Measurements from ENCODE around the gene FOXP1. TPM values are rescaled to one million over a fixed set of nuclear protein-coding genes. Genes with fewer than 3 reads are reported as not detected.

The FOXP1 gene
- total and polyA plus RNA-seq, 2 of the 13 experiments (the other 11 are each of a cell fraction or from before 2014, with no cell fraction given), result 40.4 to 59.0 TPM

DNA sequence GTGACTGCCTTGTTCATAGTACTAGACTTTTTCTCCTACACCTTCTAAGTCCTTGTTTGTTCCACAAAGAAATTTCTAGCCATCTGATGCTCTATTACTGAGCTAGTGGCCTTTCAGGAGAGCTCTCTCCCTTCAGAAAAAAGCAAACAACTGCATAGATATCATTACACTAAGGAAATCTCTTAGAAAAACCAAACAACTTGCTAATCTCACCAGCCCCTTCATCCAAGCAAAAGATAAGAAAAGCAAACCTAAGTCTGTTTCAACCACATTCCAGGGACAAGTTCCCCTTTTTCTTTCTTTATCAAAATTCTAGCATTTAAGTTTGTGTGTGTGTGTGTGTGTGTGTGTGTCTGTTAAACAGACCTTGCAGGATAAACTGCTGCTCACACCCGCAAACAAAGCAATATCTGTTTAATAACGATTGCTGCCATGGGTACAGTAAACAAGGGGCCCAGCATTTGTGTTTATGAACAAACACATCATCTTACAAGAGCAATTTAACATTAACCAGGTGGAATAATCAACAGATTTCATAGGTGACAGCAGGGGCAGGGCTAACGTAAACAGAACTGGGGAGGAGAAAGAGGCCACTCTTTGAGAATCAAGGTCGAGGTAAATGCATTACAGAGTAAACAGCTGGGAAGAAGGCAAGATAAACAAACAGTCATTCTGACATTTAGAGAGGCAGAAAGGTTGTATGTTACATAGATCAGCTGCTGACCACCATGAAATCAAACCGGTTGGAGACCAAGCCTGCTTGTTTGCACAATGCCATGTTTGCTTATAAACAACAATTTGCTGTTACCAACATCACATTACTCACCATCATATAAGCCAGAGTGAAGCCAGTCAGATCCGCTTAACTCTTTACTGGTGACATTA lies 375.1 kb downstream of the FOXP1 start (continued):
- TF ChIP-seq, protein P1, sequence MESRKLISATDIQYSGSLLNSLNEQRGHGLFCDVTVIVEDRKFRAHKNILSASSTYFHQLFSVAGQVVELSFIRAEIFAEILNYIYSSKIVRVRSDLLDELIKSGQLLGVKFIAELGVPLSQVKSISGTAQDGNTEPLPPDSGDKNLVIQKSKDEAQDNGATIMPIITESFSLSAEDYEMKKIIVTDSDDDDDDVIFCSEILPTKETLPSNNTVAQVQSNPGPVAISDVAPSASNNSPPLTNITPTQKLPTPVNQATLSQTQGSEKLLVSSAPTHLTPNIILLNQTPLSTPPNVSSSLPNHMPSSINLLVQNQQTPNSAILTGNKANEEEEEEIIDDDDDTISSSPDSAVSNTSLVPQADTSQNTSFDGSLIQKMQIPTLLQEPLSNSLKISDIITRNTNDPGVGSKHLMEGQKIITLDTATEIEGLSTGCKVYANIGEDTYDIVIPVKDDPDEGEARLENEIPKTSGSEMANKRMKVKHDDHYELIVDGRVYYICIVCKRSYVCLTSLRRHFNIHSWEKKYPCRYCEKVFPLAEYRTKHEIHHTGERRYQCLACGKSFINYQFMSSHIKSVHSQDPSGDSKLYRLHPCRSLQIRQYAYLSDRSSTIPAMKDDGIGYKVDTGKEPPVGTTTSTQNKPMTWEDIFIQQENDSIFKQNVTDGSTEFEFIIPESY (CRISPR knock-in tag; IDR thresholded peaks at IDR 0.05), result peak; percentile 12; the same call in 1 of the 2 replicates
- TF ChIP-seq DPF2 (CRISPR knock-in tag; IDR thresholded peaks at IDR 0.05; ENCODE audit: borderline replicate concordance, low read depth) (peak; percentile 91), SMARCC2 (IDR thresholded peaks at IDR 0.05) (0 out of 2 replicates have a peak, but pooled peaks have one; percentile 24), ZNF317 (CRISPR knock-in tag; IDR thresholded peaks at IDR 0.05) (peak; percentile 84), TRIM24 (CRISPR knock-in tag; IDR thresholded peaks at IDR 0.05) (peak; percentile 58; the same call in 1 of the 2 replicates), MIER3 (CRISPR knock-in tag; IDR thresholded peaks at IDR 0.05; ENCODE audit: borderline replicate concordance) (peak; percentile 84; the same call in 1 of the 2 replicates), ZBTB8A (CRISPR knock-in tag; IDR thresholded peaks at IDR 0.05; ENCODE audit: borderline replicate concordance, low read depth) (peak; percentile 71; the same call in 1 of the 2 replicates), GTF2F1 (IDR thresholded peaks at IDR 0.05; ENCODE audit: low read length) (no peak), HCFC1 (IDR thresholded peaks at IDR 0.05; ENCODE audit: low read depth, low read length) (no peak), KLF6 (CRISPR knock-in tag; IDR thresholded peaks at IDR 0.05) (peak; percentile 82; the same call in 1 of the 2 replicates), NFKB2 (CRISPR knock-in tag; IDR thresholded peaks at IDR 0.05; ENCODE audit: borderline replicate concordance) (no peak), NFATC3 (CRISPR knock-in tag; IDR thresholded peaks at IDR 0.05) (no peak; the same call in 1 of the 2 replicates), RFX5 (IDR thresholded peaks at IDR 0.05; ENCODE audit: low read depth, low read length) (no peak), STAG1 (CRISPR knock-in tag; IDR thresholded peaks at IDR 0.05) (peak; percentile 37; the same call in 1 of the 2 replicates)
- TF ChIP-seq, protein P2, sequence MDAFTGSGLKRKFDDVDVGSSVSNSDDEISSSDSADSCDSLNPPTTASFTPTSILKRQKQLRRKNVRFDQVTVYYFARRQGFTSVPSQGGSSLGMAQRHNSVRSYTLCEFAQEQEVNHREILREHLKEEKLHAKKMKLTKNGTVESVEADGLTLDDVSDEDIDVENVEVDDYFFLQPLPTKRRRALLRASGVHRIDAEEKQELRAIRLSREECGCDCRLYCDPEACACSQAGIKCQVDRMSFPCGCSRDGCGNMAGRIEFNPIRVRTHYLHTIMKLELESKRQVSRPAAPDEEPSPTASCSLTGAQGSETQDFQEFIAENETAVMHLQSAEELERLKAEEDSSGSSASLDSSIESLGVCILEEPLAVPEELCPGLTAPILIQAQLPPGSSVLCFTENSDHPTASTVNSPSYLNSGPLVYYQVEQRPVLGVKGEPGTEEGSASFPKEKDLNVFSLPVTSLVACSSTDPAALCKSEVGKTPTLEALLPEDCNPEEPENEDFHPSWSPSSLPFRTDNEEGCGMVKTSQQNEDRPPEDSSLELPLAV (CRISPR knock-in tag; conservative IDR thresholded peaks at IDR 0.05; ENCODE audit: low read depth), result no peak
- TF ChIP-seq, protein P3, sequence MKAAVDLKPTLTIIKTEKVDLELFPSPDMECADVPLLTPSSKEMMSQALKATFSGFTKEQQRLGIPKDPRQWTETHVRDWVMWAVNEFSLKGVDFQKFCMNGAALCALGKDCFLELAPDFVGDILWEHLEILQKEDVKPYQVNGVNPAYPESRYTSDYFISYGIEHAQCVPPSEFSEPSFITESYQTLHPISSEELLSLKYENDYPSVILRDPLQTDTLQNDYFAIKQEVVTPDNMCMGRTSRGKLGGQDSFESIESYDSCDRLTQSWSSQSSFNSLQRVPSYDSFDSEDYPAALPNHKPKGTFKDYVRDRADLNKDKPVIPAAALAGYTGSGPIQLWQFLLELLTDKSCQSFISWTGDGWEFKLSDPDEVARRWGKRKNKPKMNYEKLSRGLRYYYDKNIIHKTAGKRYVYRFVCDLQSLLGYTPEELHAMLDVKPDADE (CRISPR knock-in tag; IDR thresholded peaks at IDR 0.05), result no peak
- TF ChIP-seq, protein P4, sequence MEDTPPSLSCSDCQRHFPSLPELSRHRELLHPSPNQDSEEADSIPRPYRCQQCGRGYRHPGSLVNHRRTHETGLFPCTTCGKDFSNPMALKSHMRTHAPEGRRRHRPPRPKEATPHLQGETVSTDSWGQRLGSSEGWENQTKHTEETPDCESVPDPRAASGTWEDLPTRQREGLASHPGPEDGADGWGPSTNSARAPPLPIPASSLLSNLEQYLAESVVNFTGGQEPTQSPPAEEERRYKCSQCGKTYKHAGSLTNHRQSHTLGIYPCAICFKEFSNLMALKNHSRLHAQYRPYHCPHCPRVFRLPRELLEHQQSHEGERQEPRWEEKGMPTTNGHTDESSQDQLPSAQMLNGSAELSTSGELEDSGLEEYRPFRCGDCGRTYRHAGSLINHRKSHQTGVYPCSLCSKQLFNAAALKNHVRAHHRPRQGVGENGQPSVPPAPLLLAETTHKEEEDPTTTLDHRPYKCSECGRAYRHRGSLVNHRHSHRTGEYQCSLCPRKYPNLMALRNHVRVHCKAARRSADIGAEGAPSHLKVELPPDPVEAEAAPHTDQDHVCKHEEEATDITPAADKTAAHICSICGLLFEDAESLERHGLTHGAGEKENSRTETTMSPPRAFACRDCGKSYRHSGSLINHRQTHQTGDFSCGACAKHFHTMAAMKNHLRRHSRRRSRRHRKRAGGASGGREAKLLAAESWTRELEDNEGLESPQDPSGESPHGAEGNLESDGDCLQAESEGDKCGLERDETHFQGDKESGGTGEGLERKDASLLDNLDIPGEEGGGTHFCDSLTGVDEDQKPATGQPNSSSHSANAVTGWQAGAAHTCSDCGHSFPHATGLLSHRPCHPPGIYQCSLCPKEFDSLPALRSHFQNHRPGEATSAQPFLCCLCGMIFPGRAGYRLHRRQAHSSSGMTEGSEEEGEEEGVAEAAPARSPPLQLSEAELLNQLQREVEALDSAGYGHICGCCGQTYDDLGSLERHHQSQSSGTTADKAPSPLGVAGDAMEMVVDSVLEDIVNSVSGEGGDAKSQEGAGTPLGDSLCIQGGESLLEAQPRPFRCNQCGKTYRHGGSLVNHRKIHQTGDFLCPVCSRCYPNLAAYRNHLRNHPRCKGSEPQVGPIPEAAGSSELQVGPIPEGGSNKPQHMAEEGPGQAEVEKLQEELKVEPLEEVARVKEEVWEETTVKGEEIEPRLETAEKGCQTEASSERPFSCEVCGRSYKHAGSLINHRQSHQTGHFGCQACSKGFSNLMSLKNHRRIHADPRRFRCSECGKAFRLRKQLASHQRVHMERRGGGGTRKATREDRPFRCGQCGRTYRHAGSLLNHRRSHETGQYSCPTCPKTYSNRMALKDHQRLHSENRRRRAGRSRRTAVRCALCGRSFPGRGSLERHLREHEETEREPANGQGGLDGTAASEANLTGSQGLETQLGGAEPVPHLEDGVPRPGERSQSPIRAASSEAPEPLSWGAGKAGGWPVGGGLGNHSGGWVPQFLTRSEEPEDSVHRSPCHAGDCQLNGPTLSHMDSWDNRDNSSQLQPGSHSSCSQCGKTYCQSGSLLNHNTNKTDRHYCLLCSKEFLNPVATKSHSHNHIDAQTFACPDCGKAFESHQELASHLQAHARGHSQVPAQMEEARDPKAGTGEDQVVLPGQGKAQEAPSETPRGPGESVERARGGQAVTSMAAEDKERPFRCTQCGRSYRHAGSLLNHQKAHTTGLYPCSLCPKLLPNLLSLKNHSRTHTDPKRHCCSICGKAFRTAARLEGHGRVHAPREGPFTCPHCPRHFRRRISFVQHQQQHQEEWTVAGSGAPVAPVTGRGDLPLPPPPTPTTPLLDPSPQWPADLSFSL (CRISPR knock-in tag; IDR thresholded peaks at IDR 0.05), result peak; percentile 97
